Uterus (tissue), 4 donors: Measurements from ENCODE around the gene LMBR1. TPM values are rescaled to one million over a fixed set of nuclear protein-coding genes. Genes with fewer than 3 reads are reported as not detected.
"Not testable (repeated sequence)": the region's sequence is repeated elsewhere in the genome, so short reads cannot be mapped to it uniquely, and the experiment has no call there.

Experiments used
- DNase-seq, 2 donors: peaks; one replicate each; pipeline ENCODE4 v3.0.0-alpha.2; 2019 to 2020
- H3K27ac ChIP-seq, 2 donors: fragments of 200-600 bp; sonication (generic); 1 replicate in 1 of 2; 2 replicates in 1 of 2; pipeline ENCODE4 v1.5.1; 2016 to 2018
- H3K27me3 ChIP-seq, 2 donors: fragments of 200-600 bp; sonication (generic); one replicate each; pipeline ENCODE4 v1.5.1; 2018 to 2019; ENCODE audit warnings: control low read depth in 1 of 2
- H3K36me3 ChIP-seq, 2 donors: fragments of 200-600 bp; sonication (generic); one replicate each; pipeline ENCODE4 v1.5.1; 2019; ENCODE audit warnings: control low read depth in 1 of 2
- H3K4me1 ChIP-seq, 2 donors: fragments of 200-600 bp; sonication (generic); one replicate each; pipeline ENCODE4 v1.5.1; 2018 to 2019; ENCODE audit warnings: control low read depth in 1 of 2
- H3K4me3 ChIP-seq, 2 donors: fragments of 200-600 bp; sonication (generic); 1 replicate in 1 of 2; 2 replicates in 1 of 2; pipeline ENCODE4 v1.5.1; 2018 to 2019; ENCODE audit warnings: mild to moderate bottlenecking in 1 of 2
- H3K9me3 ChIP-seq, 2 donors: fragments of 200-600 bp; sonication (generic); one replicate each; pipeline ENCODE4 v1.5.1; 2019; ENCODE audit warnings: control low read depth in 1 of 2
- POLR2A ChIP-seq, 2 donors: fragments of 450-650 bp; IDR thresholded peaks; one replicate each; pipeline ENCODE4 v1.6.1; 2016; ENCODE audit warnings: antibody characterized with exemption in 2 of 2, mild to moderate bottlenecking in 1 of 2, moderate library complexity in 1 of 2
- intact Hi-C: fragments of 100-400 bp; cut with DNase I; formaldehyde crosslinking; loops from one replicate; pipeline ENCODE4 v1.15.1; 2023; ENCODE audit warnings: low total_unique reads
- total RNA-seq, 4 donors: library from RNA; depleted of rRNA in 3 of 4; stranded (reverse); fragments of >200 nt in 3 of 4; gene quantifications; one replicate each; pipeline versions ENCODE4 v1.1.0 to v1.2.4, GENCODE V29; 2014 to 2023
- TF ChIP-seq, protein P1 (sequence below), 4 experiments: fragments of 200-600 bp in 2 of 4; fragments of 450-650 bp in 2 of 4; sonication (generic) in 2 of 4; IDR thresholded peaks; one replicate each; pipeline ENCODE4 v1.5.1; 2016 to 2019; ENCODE audit warnings: antibody characterized with exemption in 4 of 4, mild to moderate bottlenecking in 2 of 4, moderate library complexity in 1 of 4
- donor health status: DM: yes; HTN: yes; CAD: no.

LMBR1 gene
- total RNA-seq, 4 donors from 2014 or later = 54.4 to 1,378 (median 140) TPM

DNA sequence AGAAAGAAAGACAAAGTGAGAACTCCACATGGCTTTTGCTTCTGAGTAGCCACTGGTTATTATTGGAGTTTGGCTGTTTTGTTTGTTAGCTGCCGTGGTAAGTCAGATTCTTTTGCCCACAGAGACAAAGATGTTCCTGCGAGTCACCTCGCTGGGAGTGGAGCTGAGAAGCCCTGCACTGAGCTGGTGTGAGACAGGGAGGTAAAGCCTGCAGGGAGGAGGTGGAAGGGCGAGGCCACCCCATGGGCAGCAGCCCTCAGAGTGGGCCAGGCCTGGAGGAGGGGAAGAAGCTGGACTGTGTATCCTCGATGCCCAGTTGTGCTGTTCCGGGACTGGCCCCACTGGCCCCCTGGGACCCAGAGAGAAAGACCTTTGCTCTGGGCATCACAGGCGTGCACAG, 42.3 kb upstream of the LMBR1 start:
- Histone ChIP-seq H3K36me3 (no peaks in the 10 kb centered on the region), H3K9me3 (no peaks in the 10 kb centered on the region), H3K27me3 (no peaks in the 10 kb centered on the region), H3K4me3 (no peak overlapping the region), H3K4me1 (no peaks in the 10 kb centered on the region), H3K27ac (no peak overlapping the region)
- DNase-seq = no peak
- TF ChIP-seq POLR2A (IDR thresholded peaks at IDR 0.05) = no peak
- TF ChIP-seq, protein P1, sequence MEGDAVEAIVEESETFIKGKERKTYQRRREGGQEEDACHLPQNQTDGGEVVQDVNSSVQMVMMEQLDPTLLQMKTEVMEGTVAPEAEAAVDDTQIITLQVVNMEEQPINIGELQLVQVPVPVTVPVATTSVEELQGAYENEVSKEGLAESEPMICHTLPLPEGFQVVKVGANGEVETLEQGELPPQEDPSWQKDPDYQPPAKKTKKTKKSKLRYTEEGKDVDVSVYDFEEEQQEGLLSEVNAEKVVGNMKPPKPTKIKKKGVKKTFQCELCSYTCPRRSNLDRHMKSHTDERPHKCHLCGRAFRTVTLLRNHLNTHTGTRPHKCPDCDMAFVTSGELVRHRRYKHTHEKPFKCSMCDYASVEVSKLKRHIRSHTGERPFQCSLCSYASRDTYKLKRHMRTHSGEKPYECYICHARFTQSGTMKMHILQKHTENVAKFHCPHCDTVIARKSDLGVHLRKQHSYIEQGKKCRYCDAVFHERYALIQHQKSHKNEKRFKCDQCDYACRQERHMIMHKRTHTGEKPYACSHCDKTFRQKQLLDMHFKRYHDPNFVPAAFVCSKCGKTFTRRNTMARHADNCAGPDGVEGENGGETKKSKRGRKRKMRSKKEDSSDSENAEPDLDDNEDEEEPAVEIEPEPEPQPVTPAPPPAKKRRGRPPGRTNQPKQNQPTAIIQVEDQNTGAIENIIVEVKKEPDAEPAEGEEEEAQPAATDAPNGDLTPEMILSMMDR (IDR thresholded peaks at IDR 0.05) = no peak
- intact Hi-C loops = no loop called here

DNA sequence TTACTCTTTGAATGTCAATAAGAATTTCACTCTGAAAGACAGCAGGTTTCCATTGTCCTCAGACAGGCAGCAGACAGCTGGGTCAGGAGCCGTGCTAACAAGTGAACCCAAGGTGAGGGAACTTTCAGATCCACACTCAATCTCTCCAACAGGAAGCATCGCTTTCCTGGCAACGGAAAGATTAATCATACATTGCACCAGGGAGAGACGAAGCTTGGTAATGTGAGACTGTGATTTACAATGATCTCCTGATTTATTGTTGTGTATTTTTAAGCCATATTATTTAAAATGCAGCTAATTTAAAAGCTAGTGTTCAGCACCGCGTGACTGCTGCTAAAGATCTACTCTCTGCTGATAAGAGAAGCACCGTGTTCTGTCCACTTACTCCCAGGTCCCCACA, 39.0 kb upstream of the LMBR1 start:
- Histone ChIP-seq H3K27ac (no peak overlapping the region), H3K4me3 (no peak overlapping the region), H3K4me1 (no peaks in the 10 kb centered on the region), H3K36me3 (no peaks in the 10 kb centered on the region), H3K27me3 (no peaks in the 10 kb centered on the region), H3K9me3 (no peaks in the 10 kb centered on the region)
- DNase-seq = no peak
- TF ChIP-seq, protein P1 (IDR thresholded peaks at IDR 0.05) = no peak
- no peak for TF ChIP-seq POLR2A (IDR thresholded peaks at IDR 0.05)
- intact Hi-C loops = no loop called here

DNA sequence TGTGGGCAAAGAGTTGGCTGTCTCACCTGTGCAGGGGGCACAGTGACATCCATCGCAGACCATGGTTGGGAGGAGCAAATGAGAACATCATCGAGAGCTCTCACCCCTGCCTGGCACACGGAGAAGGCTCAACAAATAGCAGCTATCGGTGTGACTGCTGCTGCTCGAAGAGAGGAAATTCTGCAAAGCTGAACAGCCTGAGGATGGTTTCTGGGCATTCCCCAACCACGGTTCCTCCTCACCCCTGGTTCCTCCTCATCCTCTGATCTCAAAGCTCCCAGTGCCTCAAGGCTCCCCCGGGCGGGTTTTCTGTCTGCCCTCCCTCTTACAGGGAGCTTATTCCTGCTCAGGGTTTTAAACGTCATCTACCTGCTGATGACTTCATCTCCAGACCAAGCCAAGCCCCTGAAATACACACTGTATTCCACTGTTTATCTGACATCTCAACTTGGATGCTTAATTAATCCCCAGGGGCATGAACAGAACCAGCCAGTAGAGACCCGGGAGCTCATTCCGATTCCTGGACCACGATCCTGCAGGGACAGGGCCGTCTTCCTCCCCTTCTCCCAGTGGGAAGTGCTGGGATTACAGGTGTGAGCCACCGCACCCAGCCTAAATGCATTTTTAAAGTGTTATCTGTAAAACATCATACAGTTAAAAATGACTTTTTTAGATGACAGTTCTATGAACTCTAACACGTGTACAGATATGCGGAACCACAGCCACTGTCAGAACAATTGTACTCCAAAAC, 37.0 kb upstream of the LMBR1 start:
- Histone ChIP-seq H3K27ac (no peak overlapping the region), H3K36me3 (no peaks in the 10 kb centered on the region), H3K4me1 (no peaks in the 10 kb centered on the region), H3K27me3 (no peaks in the 10 kb centered on the region), H3K9me3 (no peaks in the 10 kb centered on the region), H3K4me3 (no peak overlapping the region)
- no peak for DNase-seq
- intact Hi-C loops = no loop called here
- TF ChIP-seq POLR2A (IDR thresholded peaks at IDR 0.05) = no peak
- TF ChIP-seq, protein P1 (IDR thresholded peaks at IDR 0.05) = no peak

- DNase-seq = no peak
- intact Hi-C loops = no loop called here
- TF ChIP-seq POLR2A (IDR thresholded peaks at IDR 0.05) = no peak
- TF ChIP-seq, protein P1 (IDR thresholded peaks at IDR 0.05) = no peak
- Histone ChIP-seq H3K4me3 (no peak overlapping the region), H3K9me3 (no peaks in the 10 kb centered on the region), H3K27ac (no peak overlapping the region), H3K4me1 (no peaks in the 10 kb centered on the region), H3K36me3 (no peaks in the 10 kb centered on the region), H3K27me3 (no peaks in the 10 kb centered on the region)
Measured at GRCh38 chr7:156928406-156928747, 35.4 kb upstream of the LMBR1 start.

DNA sequence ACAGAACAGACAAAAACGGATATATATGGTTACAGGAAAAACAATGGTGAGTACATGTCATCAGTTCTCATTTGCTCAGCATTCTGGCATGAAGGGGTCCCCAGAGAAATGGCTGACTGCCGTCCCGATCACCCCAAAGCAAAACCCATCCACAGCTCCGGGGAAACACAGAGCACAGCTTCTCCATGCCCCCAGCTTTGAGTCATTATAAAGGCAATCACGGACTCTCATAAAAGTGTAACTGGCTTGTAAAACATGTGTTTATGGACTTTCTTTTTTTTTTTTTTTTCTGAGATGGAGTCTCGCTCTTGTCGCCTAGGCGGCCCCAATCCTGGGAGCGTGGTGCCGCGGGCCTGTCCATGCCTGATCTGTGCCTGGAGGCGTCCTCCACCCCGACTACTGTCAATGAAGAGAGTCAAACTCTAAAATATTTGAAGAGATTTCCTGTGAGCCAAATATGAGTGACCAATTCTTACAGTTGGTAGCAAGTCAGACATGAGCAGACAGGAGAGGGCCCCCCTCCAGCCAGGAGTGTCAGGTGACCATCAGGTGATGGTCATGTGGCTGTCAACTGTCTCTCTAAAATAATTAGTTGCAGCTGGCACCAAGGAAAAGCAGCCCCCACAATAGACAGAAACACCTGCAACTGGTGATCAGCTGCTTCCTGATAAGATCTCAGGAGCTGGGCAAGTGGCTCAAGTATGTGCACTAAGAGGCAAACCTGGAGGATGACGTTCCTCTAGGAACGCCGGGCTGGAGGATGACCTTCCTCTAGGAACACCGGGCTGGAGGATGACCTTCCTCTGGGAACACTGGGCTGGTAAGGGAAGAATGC, 34.8 kb upstream of the LMBR1 start:
- peak in 1 of 2 donors; percentile 53 for DNase-seq
- intact Hi-C loops = no loop called here
- H3K27ac ChIP-seq = no peak overlapping the region
- no peak for TF ChIP-seq POLR2A (IDR thresholded peaks at IDR 0.05)
- TF ChIP-seq, protein P1 (IDR thresholded peaks at IDR 0.05) = no peak
- no peaks in the 10 kb centered on the region for H3K4me1 ChIP-seq
- no peak overlapping the region for H3K4me3 ChIP-seq
- H3K27me3 ChIP-seq = no peaks in the 10 kb centered on the region
- no peaks in the 10 kb centered on the region for H3K9me3 ChIP-seq
- no peaks in the 10 kb centered on the region for H3K36me3 ChIP-seq

DNA sequence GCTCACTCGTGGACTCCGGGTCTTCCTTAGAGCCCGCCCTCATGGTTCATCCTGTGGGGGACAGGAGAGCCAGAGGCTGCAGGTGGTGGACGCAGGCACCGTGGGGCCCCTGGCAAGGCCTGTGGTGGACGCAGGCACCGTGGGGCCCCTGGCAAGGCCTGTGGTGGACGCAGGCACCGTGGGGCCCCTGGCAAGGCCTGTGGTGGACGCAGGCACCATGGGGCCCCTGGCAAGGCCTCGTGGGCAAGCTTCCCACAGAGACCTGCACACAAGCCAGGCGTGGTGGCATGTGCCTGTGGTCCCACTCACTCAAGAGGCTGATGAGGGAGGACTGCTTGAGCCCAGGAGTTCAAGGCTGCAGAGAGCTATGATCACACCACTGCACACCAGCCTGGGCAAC, 32.8 kb upstream of the LMBR1 start:
- H3K36me3 ChIP-seq, H3K4me1 ChIP-seq, H3K27me3 ChIP-seq, H3K4me3 ChIP-seq, H3K9me3 ChIP-seq, intact Hi-C loops, DNase-seq, H3K27ac ChIP-seq: not testable (repeated sequence)

DNA sequence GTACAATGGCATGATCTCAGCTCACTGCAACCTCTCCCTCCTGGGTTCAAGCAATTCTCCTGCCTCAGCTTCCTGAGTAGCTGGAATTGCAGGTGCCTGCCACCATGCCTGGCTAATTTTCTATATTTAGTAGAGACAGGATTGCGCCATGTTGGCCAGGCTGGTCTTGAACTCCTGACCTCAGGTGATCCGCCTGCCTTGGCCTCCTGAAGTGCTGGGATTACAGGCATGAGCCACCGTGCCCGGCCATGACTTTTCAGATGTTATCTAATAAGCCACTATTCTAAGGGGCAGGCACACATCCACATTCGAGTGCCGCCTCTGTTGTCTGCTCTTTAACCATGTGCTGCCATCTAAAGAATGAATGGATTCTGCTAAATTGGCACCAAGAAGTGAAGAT, 29.3 kb upstream of the LMBR1 start:
- H3K27me3 ChIP-seq, H3K9me3 ChIP-seq, intact Hi-C loops, H3K4me3 ChIP-seq, H3K27ac ChIP-seq, H3K4me1 ChIP-seq, H3K36me3 ChIP-seq, DNase-seq: not testable (repeated sequence)
